NCI-H1694 (cell line): Measurements from ENCODE around the gene RNF144A.
"Not testable (repeated sequence)": the region's sequence is repeated elsewhere in the genome, so short reads cannot be mapped to it uniquely, and the experiment has no call there.

Source experiments
- DNase-seq: peaks from one replicate; lab custom pipeline; 2025; lab: John Stamatoyannopoulos, UW

The RNF144A gene

GRCh38 chr2:6972067-6972710, 55.0 kb downstream of the RNF144A start:
- no peak for DNase-seq

GRCh38 chr2:6973895-6974545, 56.8 kb downstream of the RNF144A start:
- DNase-seq: no peak

GRCh38 chr2:6975988-6976387, 58.8 kb downstream of the RNF144A start:
- DNase-seq: no peak

- peak; percentile 91 for DNase-seq
These were observed 60.0 kb downstream of the RNF144A start for GRCh38 chr2:6977113-6977741.

GRCh38 chr2:6977786-6978185, 60.6 kb downstream of the RNF144A start:
- DNase-seq: no peak

GRCh38 chr2:6978991-6979390, 61.8 kb downstream of the RNF144A start:
- DNase-seq: no peak

- no peak for DNase-seq
These were observed 65.2 kb downstream of the RNF144A start for GRCh38 chr2:6982449-6982848.

GRCh38 chr2:6982934-6983589, 65.8 kb downstream of the RNF144A start:
- no peak for DNase-seq

GRCh38 chr2:6986301-6986911, 69.2 kb downstream of the RNF144A start:
- DNase-seq: no peak

GRCh38 chr2:6986912-6987361, 69.7 kb downstream of the RNF144A start:
- DNase-seq: no peak

GRCh38 chr2:6990871-6991270, 73.7 kb downstream of the RNF144A start:
- DNase-seq: no peak

GRCh38 chr2:6992794-6993228, 75.6 kb downstream of the RNF144A start:
- no peak for DNase-seq

- DNase-seq: no peak
These were observed 76.0 kb downstream of the RNF144A start for GRCh38 chr2:6993229-6993640.

- DNase-seq: no peak
These were observed 76.7 kb downstream of the RNF144A start for GRCh38 chr2:6993936-6994335.

- no peak for DNase-seq
These were observed 77.4 kb downstream of the RNF144A start for GRCh38 chr2:6994536-6995128.

- DNase-seq: no peak
These were observed 78.3 kb downstream of the RNF144A start for GRCh38 chr2:6995391-6996097.

- DNase-seq: no peak
These were observed 82.1 kb downstream of the RNF144A start for GRCh38 chr2:6999211-6999877.

- not testable (repeated sequence) for DNase-seq
These were observed 84.2 kb downstream of the RNF144A start for GRCh38 chr2:7001395-7001794.

- DNase-seq: no peak
These were observed 86.7 kb downstream of the RNF144A start for GRCh38 chr2:7003895-7004294.

- no peak for DNase-seq
These were observed 87.4 kb downstream of the RNF144A start for GRCh38 chr2:7004636-7005035.

- no peak for DNase-seq
These were observed 90.3 kb downstream of the RNF144A start for GRCh38 chr2:7007488-7007845.
